ENCODE measurements around the gene KRT3.
"Not testable (repeated sequence)": the region's sequence is repeated elsewhere in the genome, so short reads cannot be mapped to it uniquely, and the experiment has no call there.

The KRT3 gene

GRCh38 chr12:52777566-52777965 lies 18.4 kb downstream of the KRT3 start:
- no peak for DNase-seq

GRCh38 chr12:52776913-52777395 lies 19.0 kb downstream of the KRT3 start, which contains the start of gene KRT76:
Gene KRT76, minus strand, starts transcription at chr12:52777345. Its CDS starts 54 bp downstream, at chr12:52777291.
- no peak for DNase-seq

- no peak for DNase-seq
These were observed 19.5 kb downstream of the KRT3 start for GRCh38 chr12:52776435-52776834.

GRCh38 chr12:52774629-52775250 lies 21.2 kb downstream of the KRT3 start:
- DNase-seq: no peak

GRCh38 chr12:52772772-52773171 lies 23.1 kb downstream of the KRT3 start:
- no peak for DNase-seq

- no peak for DNase-seq
These were observed 23.7 kb downstream of the KRT3 start for GRCh38 chr12:52772188-52772587.

GRCh38 chr12:52771505-52771904 lies 24.4 kb downstream of the KRT3 start:
- DNase-seq: no peak

GRCh38 chr12:52771088-52771487 lies 24.8 kb downstream of the KRT3 start:
- DNase-seq: no peak

GRCh38 chr12:52769946-52770345 lies 26.0 kb downstream of the KRT3 start:
- DNase-seq: no peak

GRCh38 chr12:52769354-52769753 lies 26.6 kb downstream of the KRT3 start:
- DNase-seq: no peak

- DNase-seq: no peak
These were observed 27.3 kb downstream of the KRT3 start for GRCh38 chr12:52768479-52769200.

GRCh38 chr12:52767427-52767826 lies 28.5 kb downstream of the KRT3 start:
- DNase-seq: no peak

- no peak for DNase-seq
These were observed 28.9 kb downstream of the KRT3 start for GRCh38 chr12:52767020-52767379.

- no peak for DNase-seq
These were observed 29.4 kb downstream of the KRT3 start for GRCh38 chr12:52766351-52767019.

- DNase-seq: no peak
These were observed 30.2 kb downstream of the KRT3 start for GRCh38 chr12:52765702-52766101.

- DNase-seq: no peak
These were observed 31.9 kb downstream of the KRT3 start for GRCh38 chr12:52763991-52764390.

- no peak for DNase-seq
These were observed 32.8 kb downstream of the KRT3 start for GRCh38 chr12:52763036-52763659.

GRCh38 chr12:52761802-52762201 lies 34.1 kb downstream of the KRT3 start:
- no peak for DNase-seq

GRCh38 chr12:52761218-52761617 lies 34.7 kb downstream of the KRT3 start:
- DNase-seq: not testable (repeated sequence)

- DNase-seq: no peak
These were observed 35.3 kb downstream of the KRT3 start for GRCh38 chr12:52760623-52761022.

- DNase-seq: no peak
These were observed 36.2 kb downstream of the KRT3 start for GRCh38 chr12:52759695-52760094.

GRCh38 chr12:52759218-52759617 lies 36.7 kb downstream of the KRT3 start:
- DNase-seq: no peak

GRCh38 chr12:52757449-52758176 lies 38.3 kb downstream of the KRT3 start:
- no peak for DNase-seq

All from KG1 (cell line).